Measurements from ENCODE around the gene BICDL2.

BICDL2 gene

DNA sequence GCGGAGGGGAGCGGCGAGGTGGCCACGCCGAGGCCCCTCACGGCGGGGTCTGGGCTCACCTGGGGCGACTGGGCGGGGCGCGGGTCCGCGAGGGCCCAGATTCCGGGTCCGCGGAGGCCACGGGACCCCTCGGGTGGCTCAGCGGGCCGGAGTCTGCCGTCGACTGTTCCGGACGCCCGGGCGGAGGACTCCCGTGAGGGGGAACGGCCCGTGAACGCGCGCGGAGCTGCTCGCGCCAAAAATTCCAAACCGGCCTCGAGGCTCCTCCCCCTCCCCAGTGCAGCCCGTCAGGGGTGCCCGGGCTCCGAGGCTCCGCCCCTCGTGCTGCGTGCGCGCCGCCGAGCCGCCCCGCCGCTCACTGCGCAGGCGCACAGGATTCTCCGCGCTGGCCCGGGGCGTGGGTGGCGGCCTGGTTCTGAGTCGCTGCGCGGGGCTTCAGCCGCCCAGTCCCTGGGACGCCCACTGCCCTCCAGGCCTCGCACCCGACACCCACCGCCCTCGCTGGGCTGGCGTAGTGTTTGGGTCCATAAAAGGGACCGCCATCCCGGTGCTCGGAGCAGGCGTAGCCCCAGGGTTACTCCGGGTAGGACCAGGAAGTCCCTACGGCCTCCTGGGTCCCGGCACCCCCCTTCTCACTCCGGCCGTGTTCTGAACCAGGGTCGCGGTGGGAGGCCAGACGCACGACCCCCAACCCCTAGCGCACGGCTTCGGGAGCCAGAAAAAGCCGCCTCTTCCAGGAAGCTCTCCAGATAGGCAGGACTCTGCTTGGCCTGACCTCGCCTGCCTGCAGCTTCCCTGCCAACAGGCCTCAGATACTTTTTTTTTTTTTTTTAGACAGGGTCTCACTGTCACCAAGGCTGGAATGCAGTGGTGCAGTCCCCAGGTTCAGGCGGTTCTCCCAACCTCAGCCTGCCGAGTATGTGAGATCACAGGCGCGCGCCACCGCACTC, 56.2 kb downstream of the BICDL2 start, which contains the start of gene PKMYT1:
Gene PKMYT1 (minus strand): TSS at position 220 of the 950 bp plus-strand sequence. CDS start 789 bp downstream, outside the sequence.
- peak within 1 kb of the TSS; percentile 84 for H3K4me3 ChIP-seq (ENCODE audit: low read depth, low read length)
- no peaks in the 10 kb centered on the region for H3K27me3 ChIP-seq (ENCODE audit: control insufficient read depth, insufficient read depth, low read length)
- H3K36me3 ChIP-seq (ENCODE audit: control insufficient read depth, insufficient read depth, low read length) = peaks cover 27% of the 10 kb centered on the region
- peak within 1 kb of the TSS; percentile 81 for H3K9ac ChIP-seq (ENCODE audit: low read depth, low read length)
- H3K4me1 ChIP-seq (ENCODE audit: control insufficient read depth, insufficient read depth, low read length) = peaks cover 14% of the 10 kb centered on the region
- H3K9me3 ChIP-seq (ENCODE audit: control insufficient read depth, insufficient read depth, low read length) = no peaks in the 10 kb centered on the region

GRCh38 chr16:2979669-2980226, 57.0 kb downstream of the BICDL2 start:
- peaks cover 34% of the 10 kb centered on the region for H3K36me3 ChIP-seq (ENCODE audit: control insufficient read depth, insufficient read depth, low read length)
- H3K9ac ChIP-seq (ENCODE audit: low read depth, low read length) = peak overlapping the region; percentile 79
- no peaks in the 10 kb centered on the region for H3K27me3 ChIP-seq (ENCODE audit: control insufficient read depth, insufficient read depth, low read length)
- peak overlapping the region; percentile 84 for H3K4me3 ChIP-seq (ENCODE audit: low read depth, low read length)
- H3K9me3 ChIP-seq (ENCODE audit: control insufficient read depth, insufficient read depth, low read length) = no peaks in the 10 kb centered on the region
- peaks cover 14% of the 10 kb centered on the region for H3K4me1 ChIP-seq (ENCODE audit: control insufficient read depth, insufficient read depth, low read length)
